Right atrium auricular region (tissue), 2 donors: ENCODE data around the gene TSHR. TPM values are rescaled to one million over a fixed set of nuclear protein-coding genes. Genes with fewer than 3 reads are reported as not detected.

Experiments
- DNase-seq: peaks from one replicate; pipeline ENCODE4 v3.0.0-alpha.2; 2019; ENCODE audit warnings: low spot score
- H3K27ac ChIP-seq, 2 donors: fragments of 200-600 bp; sonication (generic); 1 replicate in 1 of 2; 2 replicates in 1 of 2; pipeline ENCODE4 v1.5.1; 2016 to 2019
- H3K27me3 ChIP-seq, 2 donors: fragments of 200-600 bp; sonication (generic); one replicate each; pipeline versions ENCODE4 v1.5.1 to v1.6.0; 2017 to 2019
- H3K36me3 ChIP-seq: fragments of 200-600 bp; sonication (generic); one replicate; pipeline ENCODE4 v1.5.1; 2016
- H3K4me1 ChIP-seq, 2 donors: fragments of 200-600 bp; sonication (generic); one replicate each; pipeline versions ENCODE4 v1.5.1 to v1.6.0; 2017 to 2019
- H3K4me3 ChIP-seq, 2 donors: fragments of 200-600 bp; sonication (generic); 1 replicate in 1 of 2; 2 replicates in 1 of 2; pipeline ENCODE4 v1.5.1; 2017 to 2019; ENCODE audit warnings: mild to moderate bottlenecking in 1 of 2, moderate library complexity in 1 of 2
- H3K9me3 ChIP-seq, 2 donors: fragments of 200-600 bp; sonication (generic); one replicate each; pipeline ENCODE4 v1.5.1; 2019
- CTCF ChIP-seq, 2 donors: fragments of 200-600 bp; sonication (generic); IDR thresholded peaks; one replicate each; pipeline ENCODE4 v1.5.1; 2019; ENCODE audit warnings: antibody characterized with exemption in 2 of 2
- total RNA-seq, 2 donors: library from RNA; depleted of rRNA; stranded (reverse); fragments of >200 nt; gene quantifications; one replicate each; pipeline ENCODE4 v1.1.0, GENCODE V29; 2016

Gene TSHR
- total RNA-seq, 2 donors from 2014 or later: not detected

- Histone ChIP-seq H3K9me3 (no peaks in the 10 kb centered on the region), H3K36me3 (no peaks in the 10 kb centered on the region), H3K27ac (peak overlapping the region; percentile 90 to 92), H3K4me1 (peaks cover 0 to 13% of the 10 kb centered on the region in 2 donors), H3K27me3 (no peaks in the 10 kb centered on the region), H3K4me3 (peak overlapping the region; percentile 48 to 78)
- DNase-seq: peak; percentile 96
- TF ChIP-seq CTCF (IDR thresholded peaks at IDR 0.05): peak; percentile 86 to 95
Observed at GRCh38 chr14:81170104-81170828, 214.8 kb downstream of the TSHR start.

- peak overlapping the region; percentile 90 to 92 for H3K27ac ChIP-seq
- TF ChIP-seq CTCF (IDR thresholded peaks at IDR 0.05): peak in 1 of 2 donors; percentile 4
- DNase-seq: no peak
- H3K4me1 ChIP-seq: peaks cover 0 to 13% of the 10 kb centered on the region in 2 donors
- H3K27me3 ChIP-seq: no peaks in the 10 kb centered on the region
- no peaks in the 10 kb centered on the region for H3K36me3 ChIP-seq
- H3K9me3 ChIP-seq: no peaks in the 10 kb centered on the region
- H3K4me3 ChIP-seq: peak overlapping the region in 1 of 2 donors; percentile 78
Observed at GRCh38 chr14:81170829-81171195, 215.4 kb downstream of the TSHR start.

- Histone ChIP-seq H3K4me1 (peaks cover 0 to 13% of the 10 kb centered on the region in 2 donors), H3K4me3 (no peak overlapping the region), H3K27me3 (no peaks in the 10 kb centered on the region), H3K36me3 (no peaks in the 10 kb centered on the region), H3K27ac (no peak overlapping the region), H3K9me3 (no peaks in the 10 kb centered on the region)
- TF ChIP-seq CTCF (IDR thresholded peaks at IDR 0.05): no peak
- no peak for DNase-seq
Observed at GRCh38 chr14:81172353-81172752, 216.9 kb downstream of the TSHR start.

- H3K4me1 ChIP-seq: peaks cover 0 to 13% of the 10 kb centered on the region in 2 donors
- no peak for TF ChIP-seq CTCF (IDR thresholded peaks at IDR 0.05)
- H3K36me3 ChIP-seq: no peaks in the 10 kb centered on the region
- no peak overlapping the region for H3K4me3 ChIP-seq
- H3K9me3 ChIP-seq: no peaks in the 10 kb centered on the region
- no peaks in the 10 kb centered on the region for H3K27me3 ChIP-seq
- no peak overlapping the region for H3K27ac ChIP-seq
- DNase-seq: no peak
Observed at GRCh38 chr14:81172881-81173280, 217.5 kb downstream of the TSHR start.

GRCh38 chr14:81176241-81176640 lies 220.8 kb downstream of the TSHR start:
- Histone ChIP-seq H3K9me3 (no peaks in the 10 kb centered on the region), H3K27me3 (no peaks in the 10 kb centered on the region), H3K4me1 (no peaks in the 10 kb centered on the region), H3K27ac (no peak overlapping the region), H3K36me3 (no peaks in the 10 kb centered on the region), H3K4me3 (no peak overlapping the region)
- peak; percentile 72 for DNase-seq
- no peak for TF ChIP-seq CTCF (IDR thresholded peaks at IDR 0.05)

GRCh38 chr14:81177225-81177624 lies 221.8 kb downstream of the TSHR start:
- TF ChIP-seq CTCF (IDR thresholded peaks at IDR 0.05): no peak
- no peak overlapping the region for H3K4me3 ChIP-seq
- no peaks in the 10 kb centered on the region for H3K9me3 ChIP-seq
- H3K27ac ChIP-seq: no peak overlapping the region
- H3K27me3 ChIP-seq: no peaks in the 10 kb centered on the region
- H3K4me1 ChIP-seq: no peaks in the 10 kb centered on the region
- H3K36me3 ChIP-seq: no peaks in the 10 kb centered on the region
- no peak for DNase-seq
